ENCODE data around the gene CKS2. TPM values are rescaled to one million over a fixed set of nuclear protein-coding genes. Genes with fewer than 3 reads are reported as not detected.
"Not testable (repeated sequence)": the region's sequence is repeated elsewhere in the genome, so short reads cannot be mapped to it uniquely, and the experiment has no call there.

CKS2 gene
- total RNA-seq, 2 donors from 2014 or later = 4.2 to 8.6 TPM

GRCh38 chr9:89342213-89342612, 31.2 kb downstream of the CKS2 start:
- intact Hi-C loops (cut with DNase I) = no loop called here
- no peak for ATAC-seq
- DNase-seq = no peak

GRCh38 chr9:89342948-89343347, 32.0 kb downstream of the CKS2 start:
- no peak for DNase-seq
- intact Hi-C loops (cut with DNase I) = no loop called here
- no peak for ATAC-seq

- ATAC-seq; intact Hi-C loops (cut with DNase I); DNase-seq: not testable (repeated sequence)
These were observed 32.8 kb downstream of the CKS2 start for GRCh38 chr9:89343812-89344211.

GRCh38 chr9:89345476-89345875, 34.5 kb downstream of the CKS2 start:
- no peak for ATAC-seq
- DNase-seq = no peak
- intact Hi-C loops (cut with DNase I) = no loop called here

- ATAC-seq (no peak), DNase-seq (no peak)
- intact Hi-C loops (cut with DNase I) = no loop called here
These were observed 35.7 kb downstream of the CKS2 start for GRCh38 chr9:89346696-89347095.

- DNase-seq (no peak), ATAC-seq (no peak)
- intact Hi-C loops (cut with DNase I) = no loop called here
These were observed 36.7 kb downstream of the CKS2 start for GRCh38 chr9:89347651-89348050.

- DNase-seq = no peak
- no peak for ATAC-seq
- intact Hi-C loops (cut with DNase I) = no loop called here
These were observed 38.6 kb downstream of the CKS2 start for GRCh38 chr9:89349607-89350006.

DNA sequence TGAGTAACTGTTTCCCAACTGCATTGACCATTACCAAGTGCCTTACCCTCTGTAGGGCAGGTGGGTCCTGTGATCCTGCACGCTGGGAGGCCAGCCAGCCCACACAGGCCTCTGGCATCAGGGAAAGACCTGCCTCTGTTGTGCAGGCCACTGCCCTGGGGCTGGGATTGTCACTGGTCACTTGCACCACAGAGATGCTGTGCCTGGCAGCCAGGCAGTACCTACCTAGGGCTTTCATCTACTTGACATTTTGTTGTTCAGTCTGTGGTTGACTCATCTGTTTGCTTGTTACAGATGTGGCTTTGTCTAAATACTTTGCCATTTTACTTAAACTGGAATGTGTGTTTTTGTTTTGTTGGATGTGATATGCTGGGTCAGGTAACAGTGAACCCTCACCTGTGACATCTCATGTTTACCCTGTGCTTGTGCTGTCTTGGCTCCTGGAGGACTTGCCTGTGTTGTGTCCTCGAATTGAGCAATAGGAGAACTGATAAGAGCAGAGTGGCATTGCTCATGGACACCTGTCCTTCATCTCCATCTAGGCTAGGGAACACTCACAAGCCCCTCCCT, 40.1 kb downstream of the CKS2 start:
- ATAC-seq (peak in 1 of 2 donors; percentile 41), DNase-seq (no peak)
- intact Hi-C loops (cut with DNase I) = no loop called here

DNA sequence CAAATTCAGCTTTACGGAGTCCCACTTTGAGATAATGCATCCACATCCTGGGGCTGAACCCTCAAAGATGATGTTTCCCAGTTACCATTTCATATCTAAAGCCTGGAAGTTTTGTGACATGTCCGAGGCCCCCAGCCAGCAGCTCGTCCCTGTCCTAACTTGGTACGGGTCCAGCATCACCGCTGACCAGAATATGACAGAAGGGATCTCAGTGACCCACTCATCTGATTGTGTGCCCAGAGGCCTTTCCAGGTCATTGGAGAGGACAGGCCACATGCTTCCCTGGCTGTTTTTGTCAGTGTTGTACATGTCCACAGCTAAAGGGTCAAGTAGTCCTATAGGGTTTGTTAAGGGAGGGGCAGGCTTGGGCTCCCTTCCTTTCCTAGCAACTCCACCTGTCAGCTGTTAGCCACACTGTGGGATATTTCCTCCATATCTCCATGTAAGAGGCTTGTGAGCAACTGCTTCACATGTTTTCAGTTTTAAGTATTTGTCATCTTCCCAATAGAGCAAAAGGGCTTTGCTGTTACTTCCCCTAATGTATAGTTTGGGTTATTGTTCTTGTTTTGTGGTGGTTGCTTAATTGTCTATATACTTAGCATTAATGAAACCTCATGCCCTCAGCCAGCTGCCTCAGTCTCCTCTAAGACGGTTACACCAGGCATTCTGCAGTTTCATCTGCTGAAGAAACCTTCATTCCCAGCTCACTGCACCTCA, 40.7 kb downstream of the CKS2 start:
- intact Hi-C loops (cut with DNase I) = no loop called here
- ATAC-seq = peak; percentile 30 to 45
- DNase-seq = no peak

GRCh38 chr9:89352451-89352850, 41.5 kb downstream of the CKS2 start:
- intact Hi-C loops (cut with DNase I) = no loop called here
- no peak for ATAC-seq

GRCh38 chr9:89352874-89353649, 42.1 kb downstream of the CKS2 start:
- intact Hi-C loops (cut with DNase I) = no loop called here
- DNase-seq (no peak), ATAC-seq (no peak)

More at GRCh38 chr9:89352451-89352850, 41.5 kb downstream of the CKS2 start:
- no peak for DNase-seq

GRCh38 chr9:89353989-89354388, 43.0 kb downstream of the CKS2 start:
- DNase-seq = no peak
- ATAC-seq = no peak
- intact Hi-C loops (cut with DNase I) = no loop called here

DNA sequence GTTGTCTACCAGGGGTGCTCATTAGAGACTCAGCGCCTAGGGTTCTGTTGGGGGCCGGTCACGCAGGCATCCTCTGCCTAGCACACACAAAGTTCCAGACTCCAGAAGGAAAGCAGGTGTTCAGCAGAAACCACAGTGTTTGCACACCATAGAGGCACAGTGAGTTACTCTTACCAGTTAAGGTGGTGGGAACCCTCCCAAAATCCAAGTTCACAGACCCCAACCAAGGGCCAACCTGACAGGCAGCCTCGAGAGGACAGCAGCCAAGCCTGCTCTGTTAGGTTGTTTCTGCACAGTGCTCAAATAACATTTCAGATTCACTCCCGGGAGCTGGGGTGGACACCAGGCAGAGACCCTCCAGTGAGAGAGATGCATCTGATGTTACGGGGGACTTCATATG, 43.5 kb downstream of the CKS2 start:
- intact Hi-C loops (cut with DNase I) = no loop called here
- no peak for ATAC-seq
- DNase-seq = no peak

GRCh38 chr9:89356782-89357181, 45.8 kb downstream of the CKS2 start:
- intact Hi-C loops (cut with DNase I) = no loop called here
- ATAC-seq (no peak), DNase-seq (no peak)

DNA sequence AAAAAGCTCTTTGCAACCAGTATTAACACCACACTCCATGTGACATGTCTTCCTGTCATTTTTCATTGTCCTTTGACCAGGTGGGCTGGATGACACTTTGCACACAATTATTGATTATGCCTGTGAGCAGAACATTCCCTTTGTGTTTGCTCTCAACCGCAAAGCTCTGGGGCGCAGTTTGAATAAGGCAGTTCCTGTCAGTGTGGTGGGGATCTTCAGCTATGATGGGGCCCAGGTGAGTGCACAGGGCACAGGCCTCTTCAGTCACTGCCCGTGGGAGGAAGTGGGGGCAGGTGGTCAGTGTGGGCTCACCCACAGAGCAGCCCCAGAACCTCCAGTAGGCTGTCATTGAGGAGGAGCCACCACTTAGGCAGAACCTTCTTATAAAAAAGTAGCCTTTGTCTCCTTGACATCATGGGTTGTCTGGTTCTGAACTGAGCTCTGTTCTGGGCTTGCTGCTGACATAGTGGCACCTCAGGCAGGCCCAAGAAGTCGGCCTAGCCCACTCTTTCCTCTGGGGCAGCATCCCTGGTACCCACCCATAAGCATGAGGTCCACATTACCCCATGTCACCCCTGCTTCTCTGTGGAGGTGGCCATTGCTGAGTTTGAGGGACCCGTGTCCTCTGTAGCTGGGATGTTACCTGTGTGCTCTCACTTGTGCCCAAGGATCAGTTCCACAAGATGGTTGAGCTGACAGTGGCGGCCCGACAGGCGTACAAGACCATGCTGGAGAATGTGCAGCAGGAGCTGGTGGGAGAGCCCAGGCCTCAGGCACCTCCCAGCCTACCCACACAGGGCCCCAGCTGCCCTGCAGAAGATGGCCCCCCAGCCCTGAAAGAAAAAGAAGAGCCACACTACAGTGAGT, 46.6 kb downstream of the CKS2 start:
- ATAC-seq (no peak), DNase-seq (no peak)
- intact Hi-C loops (cut with DNase I) = no loop called here

DNA sequence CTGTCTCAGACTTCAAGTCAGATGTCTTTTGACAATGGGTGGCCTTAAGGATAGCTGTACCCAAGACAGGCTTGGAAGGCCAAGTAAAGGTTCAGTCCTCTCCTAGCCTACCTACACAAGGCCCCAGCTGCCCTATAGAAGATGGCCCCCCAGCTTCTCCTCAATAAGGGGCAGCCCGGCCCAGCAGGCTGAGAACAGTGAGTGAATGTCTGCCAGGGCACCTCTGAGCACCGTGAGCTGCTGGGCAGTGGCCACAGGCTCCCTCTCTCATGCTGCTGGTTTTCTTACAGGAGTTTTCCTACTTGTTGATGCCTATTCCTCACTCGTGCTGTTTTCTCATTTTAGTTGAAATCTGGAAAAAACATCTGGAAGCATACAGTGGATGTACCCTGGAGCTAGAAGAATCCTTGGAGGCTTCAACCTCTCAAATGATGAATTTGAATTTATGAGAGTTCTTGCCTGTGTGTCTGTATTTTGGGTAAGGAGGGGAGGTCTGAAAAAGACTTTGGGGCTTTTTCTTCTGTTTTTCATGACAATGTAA, 47.5 kb downstream of the CKS2 start:
- DNase-seq = no peak
- intact Hi-C loops (cut with DNase I) = no loop called here
- ATAC-seq = no peak

GRCh38 chr9:89358985-89359384, 48.0 kb downstream of the CKS2 start:
- intact Hi-C loops (cut with DNase I) = no loop called here
- DNase-seq = peak; percentile 14
- ATAC-seq = peak; percentile 19 to 42

DNA sequence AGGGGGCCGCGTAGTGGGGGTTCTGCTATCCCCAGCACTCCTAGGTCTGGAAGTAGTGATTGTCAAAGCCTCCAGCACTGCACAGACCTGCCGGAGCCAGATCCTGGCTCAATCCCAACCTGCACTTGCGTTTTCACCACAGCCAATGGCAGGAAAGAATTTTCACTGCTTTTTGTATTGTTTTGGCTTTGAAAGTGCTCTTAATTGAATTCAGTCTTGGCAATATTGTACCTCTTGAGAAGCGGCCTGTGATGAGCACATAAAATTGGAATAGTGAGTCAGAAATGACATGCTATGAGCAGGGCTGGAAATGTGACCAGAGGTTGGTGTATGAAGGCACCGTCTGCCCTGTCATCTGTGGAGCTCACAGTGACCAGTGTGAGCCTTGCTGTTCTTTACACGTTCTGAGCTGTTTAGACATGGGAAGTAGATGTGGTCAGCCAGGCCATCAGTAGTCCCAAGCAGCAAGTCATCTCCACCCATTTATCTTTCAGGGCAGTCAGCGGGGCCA, 48.8 kb downstream of the CKS2 start:
- ATAC-seq (peak in 1 of 2 donors; percentile 23), DNase-seq (peak; percentile 22)
- intact Hi-C loops (cut with DNase I) = no loop called here

- ATAC-seq (no peak), DNase-seq (peak; percentile 11)
- intact Hi-C loops (cut with DNase I) = no loop called here
These were observed 49.5 kb downstream of the CKS2 start for GRCh38 chr9:89360465-89360864.

All from left cardiac atrium (tissue), 4 donors.